Transverse colon (tissue), 4 donors: Measurements from ENCODE around the gene CNTD1. TPM values are rescaled to one million over a fixed set of nuclear protein-coding genes. Genes with fewer than 3 reads are reported as not detected.
"Not testable (repeated sequence)": the region's sequence is repeated elsewhere in the genome, so short reads cannot be mapped to it uniquely, and the experiment has no call there.

Experiments used
- DNase-seq: peaks from one replicate; pipeline ENCODE4 v3.0.0-alpha.2; 2019
- H3K27ac ChIP-seq, 4 donors: fragments of 200-600 bp; sonication (generic); 2 replicates each; pipeline ENCODE4 v1.5.1; 2016 to 2018; ENCODE audit warnings: inconsistent platforms in 4 of 4
- H3K27me3 ChIP-seq: fragments of 200-600 bp; sonication (generic); 2 replicates; pipeline ENCODE4 v1.5.1; 2017; ENCODE audit warnings: inconsistent platforms
- H3K36me3 ChIP-seq, 4 donors: fragments of 200-600 bp; sonication (generic); 2 replicates each; pipeline ENCODE4 v1.5.1; 2017 to 2019; ENCODE audit warnings: inconsistent platforms in 4 of 4
- H3K4me1 ChIP-seq, 4 donors: fragments of 200-600 bp; sonication (generic); 2 replicates each; pipeline ENCODE4 v1.5.1; 2017 to 2020; ENCODE audit warnings: inconsistent platforms in 4 of 4
- H3K4me3 ChIP-seq, 4 donors: fragments of 200-600 bp; sonication (generic); 1 replicate in 1 of 4; 2 replicates in 3 of 4; pipeline versions ENCODE4 v1.5.1 to v1.6.1; 2017 to 2019; ENCODE audit warnings: inconsistent platforms in 4 of 4
- H3K9me3 ChIP-seq, 2 donors: fragments of 200-600 bp; sonication (generic); 2 replicates each; pipeline ENCODE4 v1.5.1; 2017 to 2019; ENCODE audit warnings: inconsistent platforms in 2 of 2
- CTCF ChIP-seq, 5 experiments: fragments of 200-600 bp in 3 of 5; fragments of 450-650 bp in 2 of 5; sonication (generic) in 3 of 5; IDR thresholded peaks; 1 replicate in 2 of 5; 2 replicates in 3 of 5; pipeline ENCODE4 v1.5.1; 2016 to 2017; ENCODE audit warnings: antibody characterized with exemption in 5 of 5, inconsistent platforms in 3 of 5, mild to moderate bottlenecking in 2 of 5, moderate library complexity in 1 of 5
- EP300 ChIP-seq: sonication (generic); formaldehyde crosslinking; IDR thresholded peaks from one replicate; pipeline ENCODE4 v1.6.1; 2017; ENCODE audit warnings: antibody characterized with exemption, low read depth
- POLR2A ChIP-seq: fragments of 450-650 bp; IDR thresholded peaks from one replicate; pipeline ENCODE4 v1.6.1; 2016; ENCODE audit warnings: antibody characterized with exemption, mild to moderate bottlenecking, moderate library complexity
- POLR2AphosphoS5 ChIP-seq, 3 donors: sonication (generic); formaldehyde crosslinking; IDR thresholded peaks; one replicate each; pipeline ENCODE4 v1.6.1; 2016; ENCODE audit warnings: antibody characterized with exemption in 3 of 3
- WGBS, 2 donors: methylation state at CpG; one replicate each; pipeline ENCODE4 v1.1.5; 2018; ENCODE audit warnings: low coverage in 1 of 2; 5-methylcytosine and 5-hydroxymethylcytosine counted together
- in situ Hi-C, 4 donors: fragments of 200-750 bp; cut with MboI; loops; one replicate each; pipeline versions ENCODE4 v1.15.0 to v1.15.1; 2017; ENCODE audit warnings: low sequenced_read_pairs in 3 of 4, low pct_ligation_motif_present in 1 of 4, low pct_unique_long_range_greater_than_20kb in 1 of 4
- intact Hi-C: fragments of 100-400 bp; cut with DNase I; formaldehyde crosslinking; loops from one replicate; pipeline ENCODE4 v1.15.1; 2023; ENCODE audit warnings: low total_unique reads
- total RNA-seq, 4 donors: library from RNA; depleted of rRNA; stranded (reverse); fragments of >200 nt; gene quantifications; one replicate each; pipeline ENCODE4 v1.1.0, GENCODE V29; 2016

CNTD1 gene
- total RNA-seq, 4 donors from 2014 or later: 0.48 to 1.5 TPM; not detected in 2

- DNase-seq: no peak
- H3K4me3 ChIP-seq: peak overlapping the region; percentile 32 to 62 (median 46)
- no peak for TF ChIP-seq CTCF (IDR thresholded peaks at IDR 0.05)
- TF ChIP-seq POLR2A: no peak
- no peak for TF ChIP-seq EP300
- TF ChIP-seq POLR2AphosphoS5 (IDR thresholded peaks at IDR 0.05): no peak
- WGBS, 2 donors: 57% methylated on average over 12 of the region's 12 CpGs; no CpG with 5 or more reads in 1 of the 2 donors
- peaks cover 8 to 22% (median 14%) of the 10 kb centered on the region in 4 donors for H3K4me1 ChIP-seq
- H3K27ac ChIP-seq: peak overlapping the region; percentile 21 to 55 (median 44)
- no peaks in the 10 kb centered on the region for H3K36me3 ChIP-seq
- in situ Hi-C loops: no loop called here
- peaks cover 30% of the 10 kb centered on the region for H3K27me3 ChIP-seq
- intact Hi-C loops: loop anchor here (5.0 to 10.0 kb wide), 2 partner anchors 39 to 177 kb away; no protein-coding TSS in a partner anchor
- H3K9me3 ChIP-seq: no peaks in the 10 kb centered on the region
These were observed 37.0 kb upstream of the CNTD1 start for GRCh38 chr17:42761638-42762037.

DNA sequence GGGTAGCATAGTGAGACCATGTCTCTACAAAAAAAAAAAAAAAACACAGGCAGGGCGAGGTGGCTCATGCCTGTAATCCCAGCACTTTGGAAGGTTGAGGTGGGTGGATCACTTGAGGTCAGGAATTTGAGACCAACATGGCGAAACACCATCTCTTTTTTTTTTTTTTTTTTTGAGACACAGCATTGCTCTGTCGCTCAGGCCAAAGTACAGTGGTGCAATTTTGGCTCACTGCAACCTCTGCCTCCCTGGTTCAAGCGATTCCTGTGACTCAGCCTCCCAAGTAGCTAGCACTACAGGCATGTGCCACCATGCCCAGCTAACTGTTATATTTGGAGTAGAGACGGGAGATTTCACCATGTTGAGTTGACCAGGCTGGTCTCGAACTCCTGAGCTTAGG is 32.5 kb upstream of the CNTD1 start:
- peaks cover 5 to 11% (median 8%) of the 10 kb centered on the region in 4 donors for H3K4me1 ChIP-seq
- DNase-seq: no peak
- WGBS, 2 donors: 82% methylated on average over 6 of the region's 6 CpGs; no CpG with 5 or more reads in 1 of the 2 donors
- in situ Hi-C loops: no loop called here
- intact Hi-C loops: loop anchor here (10.0 kb wide), 1 partner anchor 181 kb away; no protein-coding TSS in a partner anchor
- H3K9me3 ChIP-seq: no peaks in the 10 kb centered on the region
- H3K4me3 ChIP-seq: no peak overlapping the region
- H3K36me3 ChIP-seq: no peaks in the 10 kb centered on the region
- H3K27me3 ChIP-seq: peaks cover 14% of the 10 kb centered on the region
- H3K27ac ChIP-seq: no peak overlapping the region
- TF ChIP-seq POLR2AphosphoS5 (IDR thresholded peaks at IDR 0.05) (no peak), POLR2A (no peak), CTCF (IDR thresholded peaks at IDR 0.05) (no peak), EP300 (no peak)

- Histone ChIP-seq H3K4me3 (no peak overlapping the region), H3K36me3 (no peaks in the 10 kb centered on the region), H3K27me3 (peaks cover under 1% of the 10 kb centered on the region), H3K4me1 (peaks cover 0 to 4% (median 2%) of the 10 kb centered on the region in 4 donors), H3K9me3 (no peaks in the 10 kb centered on the region), H3K27ac (no peak overlapping the region)
- intact Hi-C loops (loop anchor here (10.0 kb wide), 1 partner anchor 183 kb away; no protein-coding TSS in a partner anchor), in situ Hi-C loops (no loop called here)
- TF ChIP-seq EP300: no peak
- TF ChIP-seq CTCF (IDR thresholded peaks at IDR 0.05): no peak
- no peak for TF ChIP-seq POLR2AphosphoS5 (IDR thresholded peaks at IDR 0.05)
- no peak for TF ChIP-seq POLR2A
- no peak for DNase-seq
These were observed 31.1 kb upstream of the CNTD1 start for GRCh38 chr17:42767512-42767911.

- in situ Hi-C loops: not testable (repeated sequence)
These were observed 30.7 kb upstream of the CNTD1 start for GRCh38 chr17:42768006-42768405.

DNA sequence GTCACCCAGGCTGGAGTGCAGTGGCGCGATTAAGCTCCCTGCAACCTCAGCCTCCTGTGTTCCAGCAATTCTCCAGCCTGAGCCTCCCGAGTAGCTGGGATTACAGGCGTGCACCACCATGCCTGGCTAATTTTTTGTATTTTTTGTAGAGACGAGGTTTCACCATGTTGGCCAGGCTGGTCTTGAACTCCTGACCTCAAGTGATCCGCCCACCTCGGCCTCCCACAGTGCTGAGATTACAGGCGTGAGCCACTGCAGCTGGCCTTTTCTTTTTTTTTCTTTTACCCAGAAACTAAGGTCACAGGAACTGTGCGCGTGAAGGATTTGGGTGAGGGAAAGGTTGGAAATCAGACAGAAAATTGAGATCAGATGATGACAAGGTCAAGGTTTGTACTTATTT is 28.7 kb upstream of the CNTD1 start:
- H3K27ac ChIP-seq, DNase-seq, H3K4me3 ChIP-seq, in situ Hi-C loops, H3K27me3 ChIP-seq, H3K9me3 ChIP-seq, H3K36me3 ChIP-seq: not testable (repeated sequence)
- 77% methylated on average over 10 of the region's 10 CpGs for WGBS, 2 donors
- intact Hi-C loops: loop anchor here (5.0 to 10.0 kb wide), 2 partner anchors 185 to 983 kb away; partner anchors contain the start of gene JUP
- peaks cover 3 to 19% (median 14%) of the 10 kb centered on the region in 4 donors for H3K4me1 ChIP-seq

More at GRCh38 chr17:42768006-42768405, 30.7 kb upstream of the CNTD1 start:
- H3K36me3 ChIP-seq, DNase-seq, H3K27ac ChIP-seq, H3K4me1 ChIP-seq, H3K27me3 ChIP-seq, H3K4me3 ChIP-seq, H3K9me3 ChIP-seq: not testable (repeated sequence)
- 76 to 85% methylated on average over 4 to 9 of the region's 9 CpGs for WGBS, 2 donors
- intact Hi-C loops: loop anchor here (10.0 kb wide), 1 partner anchor 183 kb away; no protein-coding TSS in a partner anchor
